B cell (primary cell): ENCODE measurements around the gene STAB1. TPM values are rescaled to one million over a fixed set of nuclear protein-coding genes. Genes with fewer than 3 reads are reported as not detected.

Experiments
- ATAC-seq: fragments of 200-7000 bp; cut with Tn5 transposase; one replicate; pipeline ENCODE4 v1.10.0; 2021; ENCODE audit warnings: low read depth, mild to moderate bottlenecking, moderate number of reproducible peaks, moderate library complexity
- CTCF ChIA-PET: fragments of 350-600 bp; sonication (Branson Sonifier 250); formaldehyde crosslinking; loops from one replicate; lab custom pipeline; 2021; ENCODE audit warnings: antibody characterized with exemption, inconsistent platforms; lab: Charles Lee
- POLR2A ChIA-PET: fragments of 350-600 bp; sonication (Branson Sonifier 250); formaldehyde crosslinking; loops from one replicate; lab custom pipeline; 2021; ENCODE audit warnings: antibody characterized with exemption; lab: Charles Lee
- DNase-seq: peaks from one replicate; pipeline ENCODE4 v3.0.0; 2013
- H2AFZ ChIP-seq: 2 replicates; pipeline ENCODE4 v1.6.1; 2012; ENCODE audit warnings: mild to moderate bottlenecking, low read depth, low read length; ENCODE audit not compliant: insufficient read depth, poor library complexity, severe bottlenecking
- H3K27ac ChIP-seq, 2 donors: 1 replicate in 1 of 2; 2 replicates in 1 of 2; pipeline ENCODE4 v1.5.1; 2012 to 2013; ENCODE audit warnings: low read length in 2 of 2, mild to moderate bottlenecking in 2 of 2, moderate library complexity in 1 of 2
- H3K27me3 ChIP-seq, 4 experiments: fragments of 200-600 bp in 1 of 4; sonication (generic) in 1 of 4; replicated peaks in 1 of 4; 1 replicate in 2 of 4; 2 replicates in 2 of 4; pipeline versions ENCODE4 v1.6.1 to v1.7.0; 2013 to 2016; ENCODE audit warnings: low read length in 3 of 4, mild to moderate bottlenecking in 2 of 4, mixed read lengths in 1 of 4, moderate library complexity in 1 of 4; ENCODE audit not compliant: insufficient read depth in 4 of 4, control insufficient read depth in 3 of 4; ENCODE audit errors: control extremely low read depth in 1 of 4
- H3K36me3 ChIP-seq, 2 experiments: replicated peaks in 1 of 2; 1 replicate in 1 of 2; 2 replicates in 1 of 2; pipeline versions ENCODE4 v1.6.1 to v1.7.1; 2013; ENCODE audit warnings: low read length in 1 of 2; ENCODE audit not compliant: insufficient read depth in 2 of 2, control insufficient read depth in 1 of 2; ENCODE audit errors: control extremely low read depth in 1 of 2, extremely low read depth in 1 of 2
- H3K4me1 ChIP-seq, 2 donors: fragments of 200-600 bp in 1 of 2; sonication (generic) in 1 of 2; 1 replicate in 1 of 2; 2 replicates in 1 of 2; pipeline versions ENCODE4 v1.5.1 to v1.6.1; 2013 to 2017; ENCODE audit warnings: low read length in 2 of 2; ENCODE audit not compliant: control insufficient read depth in 2 of 2, insufficient read depth in 2 of 2
- H3K4me2 ChIP-seq: replicated peaks from 2 replicates; pipeline ENCODE3; 2012; ENCODE audit warnings: mild to moderate bottlenecking, low read depth, low read length; ENCODE audit not compliant: poor library complexity, severe bottlenecking
- H3K4me3 ChIP-seq, 5 experiments: fragments of 200-600 bp in 1 of 5; sonication (generic) in 1 of 5; 1 replicate in 3 of 5; 2 replicates in 2 of 5; pipeline versions ENCODE4 v1.5.1 to v1.7.0; 2011 to 2016; ENCODE audit warnings: low read length in 4 of 5, mild to moderate bottlenecking in 4 of 5, low read depth in 2 of 5, control low read depth in 1 of 5, moderate library complexity in 1 of 5; ENCODE audit not compliant: insufficient read depth in 1 of 5; ENCODE audit errors: control extremely low read depth in 1 of 5, extremely low read depth in 1 of 5
- H3K79me2 ChIP-seq: fragments of 200-600 bp; sonication (generic); one replicate; pipeline ENCODE4 v1.6.0; 2016; ENCODE audit warnings: low read length; ENCODE audit not compliant: control insufficient read depth, insufficient read depth
- H3K9ac ChIP-seq: fragments of 200-600 bp; sonication (generic); 2 replicates; pipeline ENCODE4 v1.6.1; 2017; ENCODE audit warnings: mild to moderate bottlenecking, low read length, moderate library complexity
- H3K9me3 ChIP-seq, 3 donors: one replicate each; pipeline versions ENCODE4 v1.6.1 to v1.7.1; 2013; ENCODE audit warnings: low read length in 2 of 3; ENCODE audit not compliant: control insufficient read depth in 2 of 3, insufficient read depth in 1 of 3; ENCODE audit errors: control extremely low read depth in 1 of 3
- H4K20me1 ChIP-seq: 2 replicates; pipeline ENCODE4 v1.6.0; 2012; ENCODE audit warnings: mild to moderate bottlenecking, low read length; ENCODE audit not compliant: insufficient read depth, control insufficient read depth, poor library complexity, severe bottlenecking
- H3K27ac Mint-ChIP-seq: one replicate; pipeline ENCODE4 v1.8.0; 2021; ENCODE audit warnings: mixed read lengths
- H3K27me3 Mint-ChIP-seq: one replicate; pipeline ENCODE4 v1.8.0; 2021; ENCODE audit warnings: mixed read lengths
- H3K4me1 Mint-ChIP-seq: one replicate; pipeline ENCODE4 v1.8.0; 2021; ENCODE audit warnings: mixed read lengths
- H3K4me3 Mint-ChIP-seq: one replicate; pipeline ENCODE4 v1.8.0; 2021; ENCODE audit warnings: mixed read lengths
- H3K9me3 Mint-ChIP-seq: one replicate; pipeline ENCODE4 v1.8.0; 2022; ENCODE audit warnings: mixed read lengths; ENCODE audit not compliant: insufficient read depth
- CTCF ChIP-seq: fragments of 200-600 bp; IDR thresholded peaks from one replicate; pipeline ENCODE4 v1.8.0; 2022; ENCODE audit warnings: antibody characterized with exemption, mild to moderate bottlenecking
- EZH2 ChIP-seq: IDR thresholded peaks from 2 replicates; pipeline ENCODE4 v1.6.1; 2012; ENCODE audit warnings: borderline replicate concordance, low read depth, mild to moderate bottlenecking, moderate library complexity, low read length; ENCODE audit not compliant: insufficient read depth, poor library complexity, severe bottlenecking
- WGBS: methylation state at CpG from one replicate; pipeline ENCODE4 v1.1.5; 2013; ENCODE audit warnings: missing lambda C conversion rate; ENCODE audit not compliant: insufficient coverage; 5-methylcytosine and 5-hydroxymethylcytosine counted together
- intact Hi-C: fragments of 100-400 bp; cut with micrococcal nuclease; formaldehyde crosslinking; loops from one replicate; pipeline ENCODE4 v1.10.0; 2022
- polyA plus RNA-seq: library from polyadenylated mRNA; depleted of rRNA; stranded (reverse); fragments of >200 nt; gene quantifications from 2 replicates; pipeline ENCODE4 v1.2.3, GENCODE V29; 2012
- total RNA-seq, 2 donors: library from RNA; stranded (reverse); fragments of 120-200 nt in 1 of 2; gene quantifications; 1 replicate in 1 of 2; 2 replicates in 1 of 2; pipeline versions ENCODE4 v1.2.3 to v1.2.4, GENCODE V29; 2013 to 2022

Gene STAB1
- total and polyA plus RNA-seq, 2 donors (not counting 1 experiment from before 2014, with no cell fraction given), result 3.8 to 4.5 TPM

DNA sequence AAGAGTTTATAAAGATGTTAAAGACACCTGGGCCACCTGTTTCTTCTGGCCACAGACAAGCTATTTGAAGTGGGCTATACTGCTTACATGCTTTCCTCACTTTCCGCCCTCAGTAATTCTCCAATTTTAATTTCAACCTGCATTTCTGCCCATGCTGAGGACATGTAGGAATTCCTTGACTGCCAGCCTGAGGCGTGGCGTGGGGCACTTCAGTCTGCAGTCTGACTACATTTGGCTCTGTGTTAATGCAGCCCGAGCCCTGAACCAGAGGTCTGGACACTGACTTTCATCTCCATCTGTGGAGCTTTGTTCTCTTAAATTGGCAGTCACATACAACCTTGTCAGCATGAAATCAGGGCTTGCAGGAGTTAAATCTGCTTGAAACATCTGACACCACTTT lies 49.8 kb downstream of the STAB1 start:
- H2AFZ ChIP-seq, result no peak overlapping the region
- Mint-ChIP-seq H3K9me3 (no peaks in the 10 kb centered on the region), H3K27me3 (no peaks in the 10 kb centered on the region), H3K4me1 (peaks cover 2% of the 10 kb centered on the region), H3K27ac (no peak overlapping the region), H3K4me3 (no peak overlapping the region)
- no peaks in the 10 kb centered on the region for H3K27me3 ChIP-seq
- intact Hi-C loops, result no loop called here
- no peak for DNase-seq
- no peak overlapping the region for H3K4me3 ChIP-seq
- H3K27ac ChIP-seq, result no peak overlapping the region
- ATAC-seq, result no peak
- CTCF ChIA-PET, result interaction anchor here (0.7 kb wide), 1 partner anchor 27 kb away, joined by 3 read pairs; no protein-coding TSS in a partner anchor
- peaks cover 13% of the 10 kb centered on the region for H3K79me2 ChIP-seq
- H4K20me1 ChIP-seq, result no peaks in the 10 kb centered on the region
- H3K4me1 ChIP-seq, result no peaks in the 10 kb centered on the region
- TF ChIP-seq CTCF, result no peak
- TF ChIP-seq EZH2, result no peak
- H3K36me3 ChIP-seq, result peaks cover 4 to 10% of the 10 kb centered on the region in 2 experiments
- no peaks in the 10 kb centered on the region for H3K9me3 ChIP-seq
- H3K9ac ChIP-seq, result no peak overlapping the region
- no peak overlapping the region for H3K4me2 ChIP-seq
- POLR2A ChIA-PET, result interaction anchor here (0.7 kb wide), 1 partner anchor 208 kb away, joined by 3 read pairs; no protein-coding TSS in a partner anchor
- WGBS, result 94% methylated on average over 4 of the region's 4 CpGs

DNA sequence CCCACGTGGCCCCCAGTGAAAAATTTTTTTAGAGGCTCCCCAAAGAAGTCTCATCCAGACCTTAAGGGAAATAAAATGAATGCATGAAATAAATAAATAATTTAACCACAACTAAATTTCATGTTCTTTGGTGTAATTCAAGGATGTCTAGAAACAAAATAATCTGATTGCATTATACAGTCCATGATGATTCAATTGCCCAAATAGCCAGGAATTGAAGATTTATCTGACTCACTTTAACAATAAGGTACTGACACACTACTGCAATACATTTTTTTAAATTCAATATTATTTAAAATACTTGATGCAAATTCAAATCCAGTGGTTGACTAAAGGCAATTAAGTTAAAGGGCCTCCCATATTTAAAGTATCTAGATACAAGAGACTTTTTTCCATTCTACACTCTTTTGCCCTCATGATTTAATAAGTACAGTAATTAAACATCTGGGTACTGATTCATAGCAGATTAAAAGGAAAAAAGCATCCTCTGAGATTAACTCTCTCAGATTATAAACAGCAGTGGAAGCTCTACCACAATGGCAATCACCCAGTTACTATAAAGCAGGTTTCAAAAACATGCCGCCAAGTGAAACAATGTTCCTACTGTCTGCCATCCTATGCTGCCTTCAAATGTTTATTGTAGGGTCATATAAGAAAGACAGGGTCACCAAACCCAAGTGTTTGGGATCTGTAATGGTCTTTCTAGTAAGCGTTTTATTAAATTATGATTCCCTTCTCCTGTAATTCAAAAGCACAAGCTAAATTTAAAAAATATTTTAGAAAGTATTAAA lies 51.2 kb downstream of the STAB1 start:
- no peak overlapping the region for H3K27ac ChIP-seq
- no peaks in the 10 kb centered on the region for H3K4me1 Mint-ChIP-seq
- ChIA-PET CTCF (no interaction called here), POLR2A (no interaction called here)
- no peak overlapping the region for H2AFZ ChIP-seq
- no peak for TF ChIP-seq EZH2
- no peak for TF ChIP-seq CTCF
- DNase-seq (no peak), ATAC-seq (no peak)
- H3K27me3 ChIP-seq, result no peaks in the 10 kb centered on the region
- no peaks in the 10 kb centered on the region for H3K27me3 Mint-ChIP-seq
- no peak overlapping the region for H3K4me3 ChIP-seq
- H3K36me3 ChIP-seq, result peaks cover 6 to 23% of the 10 kb centered on the region in 2 experiments
- no peak overlapping the region for H3K27ac Mint-ChIP-seq
- no peaks in the 10 kb centered on the region for H3K9me3 ChIP-seq
- intact Hi-C loops, result no loop called here
- H3K4me3 Mint-ChIP-seq, result no peak overlapping the region
- WGBS, result no CpG with 5 or more reads among the region's 3 CpGs
- H3K79me2 ChIP-seq, result peaks cover 8% of the 10 kb centered on the region
- no peaks in the 10 kb centered on the region for H4K20me1 ChIP-seq
- H3K4me2 ChIP-seq, result no peak overlapping the region
- no peaks in the 10 kb centered on the region for H3K4me1 ChIP-seq
- H3K9me3 Mint-ChIP-seq, result no peaks in the 10 kb centered on the region
- no peak overlapping the region for H3K9ac ChIP-seq
